GM11168 (cell line): ENCODE measurements around the gene UBE2G1.

Experiments
- in situ Hi-C: fragments of 300-500 bp; cut with MboI; formaldehyde crosslinking; loops from one replicate; pipeline ENCODE4 v1.12.0; 2022; ENCODE audit warnings: low sequenced_read_pairs; ENCODE audit not compliant: unreplicated experiment

UBE2G1 gene

DNA sequence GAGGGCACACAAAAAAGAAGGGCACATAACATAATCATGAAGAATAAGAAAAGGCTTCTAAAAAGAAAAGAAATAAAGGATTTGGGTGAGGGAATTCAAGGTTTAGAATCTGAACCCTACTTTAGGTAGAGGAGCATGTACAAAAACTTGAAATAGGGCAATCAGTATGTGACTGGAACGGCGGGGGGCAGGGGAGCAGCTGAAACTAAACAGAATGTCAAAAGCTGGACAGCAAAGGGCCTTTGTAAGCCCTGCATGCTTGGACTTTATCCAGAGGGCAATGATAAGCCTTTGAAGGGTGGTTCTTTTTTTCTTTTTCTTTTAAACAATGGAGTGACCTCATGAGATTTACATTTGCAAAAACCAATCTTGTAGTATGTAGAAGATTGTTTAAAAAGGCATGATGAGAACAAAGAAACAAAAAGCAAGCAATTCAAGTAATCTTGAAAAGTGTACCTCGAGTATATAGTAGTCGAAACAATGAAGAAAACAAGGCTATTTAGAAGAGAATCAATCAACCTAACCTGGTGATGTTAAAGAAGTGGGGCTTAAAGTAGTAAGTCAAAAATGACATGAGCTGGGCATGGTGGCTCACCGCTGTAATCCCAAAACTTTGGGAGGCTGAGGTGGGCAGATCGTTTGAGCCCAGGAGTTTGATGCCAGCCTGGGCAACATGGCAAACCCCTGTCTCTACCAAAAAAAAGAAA is 56.0 kb downstream of the UBE2G1 start:
- in situ Hi-C loops = no loop called here

DNA sequence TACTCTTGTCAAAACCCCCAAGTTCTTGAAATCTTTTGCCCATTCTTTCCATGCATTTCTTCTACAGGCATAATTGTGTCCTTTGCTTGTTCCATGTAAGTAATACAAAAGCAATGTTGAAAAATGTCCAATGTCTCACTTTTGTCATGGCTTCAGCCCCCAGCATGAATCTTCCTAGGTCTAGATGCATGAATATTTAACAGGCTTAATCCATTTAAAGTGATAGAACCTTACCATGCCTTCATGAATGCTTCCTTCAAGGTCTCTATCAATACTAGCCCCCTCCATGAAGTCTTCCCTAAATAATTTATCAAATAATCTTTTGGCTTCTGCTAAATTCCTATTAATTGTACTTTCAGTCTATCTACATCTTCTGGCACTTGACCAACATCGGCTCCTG is 56.6 kb downstream of the UBE2G1 start:
- in situ Hi-C loops = no loop called here

DNA sequence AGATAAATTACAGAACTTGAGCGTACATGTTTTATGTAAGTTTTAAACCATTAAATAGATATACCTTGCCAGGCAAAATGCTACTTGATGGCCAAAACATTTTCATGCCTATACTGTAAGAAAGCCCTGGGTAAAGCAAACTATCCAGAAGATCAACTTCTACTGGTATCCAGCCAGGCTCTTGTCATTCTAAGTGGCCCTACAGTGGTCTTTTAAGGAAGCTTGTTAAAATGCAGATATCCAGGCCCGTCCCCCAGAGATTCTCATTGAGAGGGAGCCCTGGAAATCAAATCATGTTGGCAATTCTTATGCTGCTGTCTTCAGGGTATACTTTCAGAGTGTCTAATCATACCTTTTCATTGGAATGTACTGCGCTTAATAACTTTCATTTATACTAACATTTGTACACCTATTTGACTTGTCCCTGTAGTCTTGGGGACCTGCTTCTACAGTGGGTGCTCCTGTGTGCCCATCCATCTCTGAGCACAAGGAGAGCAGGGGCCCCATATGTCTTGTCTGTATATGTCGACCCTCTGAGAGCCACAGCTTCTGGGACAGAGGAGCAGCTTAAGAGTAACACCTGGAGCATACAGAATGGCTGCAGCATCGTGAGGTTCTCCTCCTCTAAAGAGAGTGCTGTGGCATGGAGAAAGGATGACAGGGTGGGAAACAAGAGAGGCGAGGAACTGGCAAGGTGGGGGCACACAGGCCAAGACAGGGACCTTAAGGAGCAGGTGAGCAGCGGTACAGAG is 59.1 kb downstream of the UBE2G1 start:
- in situ Hi-C loops = no loop called here

DNA sequence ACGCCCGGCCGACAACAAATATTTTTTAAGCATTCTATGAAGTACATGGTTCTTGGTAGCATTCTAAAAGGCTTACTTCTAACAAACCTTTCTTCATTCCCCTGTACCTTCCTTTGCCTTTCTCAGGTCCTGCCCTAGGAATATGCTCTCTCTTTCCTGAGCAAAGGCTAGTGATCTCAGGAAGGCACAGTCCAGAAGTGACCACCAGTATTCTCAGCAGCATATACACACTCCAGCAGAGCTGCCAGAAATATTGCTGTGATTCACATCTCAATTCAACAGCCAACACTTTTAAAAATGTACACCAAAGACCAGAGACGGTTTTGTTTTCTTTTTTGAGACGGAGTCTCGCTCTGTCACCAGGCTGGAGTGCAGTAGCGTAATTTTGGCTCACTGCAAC is 61.3 kb downstream of the UBE2G1 start:
- in situ Hi-C loops = no loop called here

GRCh38 chr17:4304417-4305027 is 62.0 kb downstream of the UBE2G1 start:
- in situ Hi-C loops = no loop called here

DNA sequence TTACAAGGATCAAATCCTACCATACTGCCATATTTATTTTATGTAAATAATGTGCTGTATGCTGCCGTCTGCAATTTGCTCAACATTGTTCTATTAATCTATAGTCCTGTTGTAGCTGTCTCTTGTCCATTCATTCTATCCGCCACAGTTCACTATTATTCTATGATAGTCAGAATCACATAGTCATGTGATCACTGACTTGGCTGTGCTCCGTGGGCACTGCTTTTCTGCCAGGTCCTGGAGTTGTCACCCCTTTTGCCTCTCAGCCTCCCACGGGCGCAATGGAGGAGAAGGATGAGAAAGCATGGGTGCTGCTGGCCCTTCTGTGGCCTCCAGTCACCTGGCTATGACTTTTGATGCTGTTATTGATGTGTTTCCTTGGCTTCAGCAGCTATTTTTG is 65.4 kb downstream of the UBE2G1 start:
- in situ Hi-C loops = no loop called here

DNA sequence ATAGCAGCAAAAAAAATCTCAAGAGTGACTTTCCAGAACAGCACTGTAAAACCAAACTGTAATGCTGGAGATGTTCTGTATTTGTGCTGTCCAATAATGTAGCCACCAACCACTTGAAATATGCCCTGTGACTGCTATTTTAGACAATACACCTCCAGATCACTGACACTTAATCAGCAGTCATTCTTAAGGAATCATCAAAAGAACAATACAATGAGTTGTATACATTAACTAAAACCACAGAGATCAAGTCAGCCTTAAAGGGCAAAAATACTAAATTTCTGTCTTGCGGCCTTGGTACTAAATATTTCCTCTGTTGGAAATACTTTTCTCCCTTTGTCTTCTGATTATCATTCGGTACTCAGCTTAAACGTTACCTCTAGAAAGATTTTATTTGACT is 69.1 kb downstream of the UBE2G1 start:
- in situ Hi-C loops = no loop called here

DNA sequence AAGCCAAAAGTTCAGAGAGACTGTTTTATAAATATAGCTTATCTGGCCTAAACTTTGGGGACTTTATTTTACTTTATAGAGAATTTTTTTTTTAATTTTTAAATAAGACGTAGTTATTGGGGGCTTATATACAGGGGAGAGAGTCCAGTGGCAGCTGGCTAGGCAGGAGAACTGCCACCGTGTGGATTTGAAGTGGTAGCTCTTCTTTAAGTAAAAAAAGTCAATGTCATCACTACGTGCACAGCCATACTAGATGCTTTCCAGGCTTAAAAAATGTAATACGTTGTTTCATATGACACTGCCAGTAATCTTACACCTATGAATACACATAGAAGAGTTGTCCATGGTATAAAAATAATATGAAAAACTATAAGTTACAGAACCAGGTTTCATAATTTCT is 70.8 kb downstream of the UBE2G1 start:
- in situ Hi-C loops = no loop called here

GRCh38 chr17:4293572-4293971 is 72.9 kb downstream of the UBE2G1 start:
- in situ Hi-C loops = no loop called here

- in situ Hi-C loops = no loop called here
These were observed 78.8 kb downstream of the UBE2G1 start for GRCh38 chr17:4287710-4288109.

- in situ Hi-C loops = no loop called here
These were observed 90.0 kb downstream of the UBE2G1 start for GRCh38 chr17:4276514-4276913.

- in situ Hi-C loops = no loop called here
These were observed 93.5 kb downstream of the UBE2G1 start for GRCh38 chr17:4272972-4273368.

- in situ Hi-C loops = no loop called here
These were observed 94.1 kb downstream of the UBE2G1 start for GRCh38 chr17:4272213-4272971.

GRCh38 chr17:4270736-4271135 is 95.7 kb downstream of the UBE2G1 start:
- in situ Hi-C loops = no loop called here

GRCh38 chr17:4269915-4270314 is 96.6 kb downstream of the UBE2G1 start:
- in situ Hi-C loops = no loop called here

DNA sequence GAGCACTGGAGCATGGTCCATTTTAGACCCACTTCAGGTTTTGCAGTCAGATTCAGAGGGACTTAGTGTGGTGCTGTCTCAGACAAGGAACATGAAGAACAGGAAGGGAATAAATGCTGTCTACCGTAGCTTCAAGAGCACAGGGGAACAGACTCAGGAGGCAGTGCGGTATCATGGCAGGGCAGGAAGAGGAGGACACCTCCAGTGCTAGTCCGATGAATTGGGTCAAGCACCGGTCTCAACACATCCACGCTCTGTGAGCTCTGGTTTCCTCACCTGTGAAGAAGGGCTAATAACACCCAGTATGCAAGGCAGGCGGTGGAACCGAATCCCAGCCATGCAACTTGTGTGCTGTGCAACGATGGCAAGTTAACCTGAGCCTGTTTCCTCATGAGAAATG is 99.1 kb downstream of the UBE2G1 start:
- in situ Hi-C loops = no loop called here

DNA sequence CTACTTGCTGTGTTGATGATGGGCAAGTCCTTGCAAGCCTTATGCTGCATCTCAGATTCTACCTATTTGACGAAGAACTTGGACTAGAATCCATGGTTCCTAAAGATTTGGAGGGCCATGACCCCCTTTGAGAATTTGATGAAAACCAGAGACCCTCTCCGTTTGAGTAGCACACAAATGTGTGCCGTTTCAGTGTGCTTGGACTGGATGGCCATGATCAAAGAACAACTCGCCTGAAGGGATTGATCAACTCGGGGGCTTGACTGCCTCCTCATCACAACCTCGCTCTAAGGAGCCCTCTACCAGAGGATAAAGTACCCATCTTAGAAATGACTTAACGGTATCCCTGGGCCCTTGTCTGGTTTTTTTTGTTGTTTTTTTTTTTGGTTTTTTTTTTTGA is 99.9 kb downstream of the UBE2G1 start:
- in situ Hi-C loops = no loop called here

- in situ Hi-C loops = no loop called here
These were observed 102.9 kb downstream of the UBE2G1 start, which contains the start of gene ANKFY1 for GRCh38 chr17:4263282-4264215. TSS of gene ANKFY1 (minus strand) at chr17:4263979. CDS start at chr17:4263941, 38 bp downstream.

DNA sequence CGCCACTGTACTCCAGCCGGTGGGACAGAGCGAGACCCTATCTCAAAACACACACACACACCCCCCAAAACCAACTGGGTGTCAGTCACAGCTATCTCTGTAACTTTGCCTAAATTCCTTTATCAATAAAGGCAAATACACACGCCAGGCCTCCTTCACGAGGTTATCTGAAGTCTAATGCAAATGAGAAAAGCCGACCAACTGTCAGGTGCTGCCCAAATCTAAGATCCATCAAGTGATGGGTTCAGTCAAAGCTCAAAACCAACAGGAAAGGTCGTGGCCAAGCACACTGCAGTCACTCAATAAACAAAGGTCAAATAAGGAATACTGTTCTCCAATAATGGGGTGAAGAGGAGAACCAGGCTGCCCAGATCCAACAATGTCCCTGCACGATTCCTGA is 103.8 kb downstream of the UBE2G1 start:
- in situ Hi-C loops = no loop called here

GRCh38 chr17:4261452-4261851 is 105.0 kb downstream of the UBE2G1 start:
- in situ Hi-C loops = no loop called here
